Measurements from ENCODE around the gene AOPEP.

Gene AOPEP

GRCh38 chr9:94833802-94834201 is 107.3 kb downstream of the AOPEP start:
- TF ChIP-seq FOXM1 (IDR thresholded peaks at IDR 0.05; ENCODE audit: borderline replicate concordance, low read depth): no peak
- no peak for TF ChIP-seq TAF1 (IDR thresholded peaks at IDR 0.05; ENCODE audit: low read depth)
- no peak for TF ChIP-seq TEAD4 (IDR thresholded peaks at IDR 0.05)
- no peak for TF ChIP-seq EP300 (IDR thresholded peaks at IDR 0.05; ENCODE audit: borderline replicate concordance)
- no peak for TF ChIP-seq TCF12 (IDR thresholded peaks at IDR 0.05; ENCODE audit: low read depth)
- TF ChIP-seq YY1 (IDR thresholded peaks at IDR 0.05; ENCODE audit: low read depth): no peak
- TF ChIP-seq RAD21 (IDR thresholded peaks at IDR 0.05; ENCODE audit: low read depth): no peak
- TF ChIP-seq, protein P1, sequence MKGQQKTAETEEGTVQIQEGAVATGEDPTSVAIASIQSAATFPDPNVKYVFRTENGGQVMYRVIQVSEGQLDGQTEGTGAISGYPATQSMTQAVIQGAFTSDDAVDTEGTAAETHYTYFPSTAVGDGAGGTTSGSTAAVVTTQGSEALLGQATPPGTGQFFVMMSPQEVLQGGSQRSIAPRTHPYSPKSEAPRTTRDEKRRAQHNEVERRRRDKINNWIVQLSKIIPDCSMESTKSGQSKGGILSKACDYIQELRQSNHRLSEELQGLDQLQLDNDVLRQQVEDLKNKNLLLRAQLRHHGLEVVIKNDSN (IDR thresholded peaks at IDR 0.05): no peak
- no peak for TF ChIP-seq CREB1 (IDR thresholded peaks at IDR 0.05; ENCODE audit: low read depth)
- no peak for TF ChIP-seq CEBPB (IDR thresholded peaks at IDR 0.05)
- TF ChIP-seq EGR1 (IDR thresholded peaks at IDR 0.05): no peak
- TF ChIP-seq, protein P2, sequence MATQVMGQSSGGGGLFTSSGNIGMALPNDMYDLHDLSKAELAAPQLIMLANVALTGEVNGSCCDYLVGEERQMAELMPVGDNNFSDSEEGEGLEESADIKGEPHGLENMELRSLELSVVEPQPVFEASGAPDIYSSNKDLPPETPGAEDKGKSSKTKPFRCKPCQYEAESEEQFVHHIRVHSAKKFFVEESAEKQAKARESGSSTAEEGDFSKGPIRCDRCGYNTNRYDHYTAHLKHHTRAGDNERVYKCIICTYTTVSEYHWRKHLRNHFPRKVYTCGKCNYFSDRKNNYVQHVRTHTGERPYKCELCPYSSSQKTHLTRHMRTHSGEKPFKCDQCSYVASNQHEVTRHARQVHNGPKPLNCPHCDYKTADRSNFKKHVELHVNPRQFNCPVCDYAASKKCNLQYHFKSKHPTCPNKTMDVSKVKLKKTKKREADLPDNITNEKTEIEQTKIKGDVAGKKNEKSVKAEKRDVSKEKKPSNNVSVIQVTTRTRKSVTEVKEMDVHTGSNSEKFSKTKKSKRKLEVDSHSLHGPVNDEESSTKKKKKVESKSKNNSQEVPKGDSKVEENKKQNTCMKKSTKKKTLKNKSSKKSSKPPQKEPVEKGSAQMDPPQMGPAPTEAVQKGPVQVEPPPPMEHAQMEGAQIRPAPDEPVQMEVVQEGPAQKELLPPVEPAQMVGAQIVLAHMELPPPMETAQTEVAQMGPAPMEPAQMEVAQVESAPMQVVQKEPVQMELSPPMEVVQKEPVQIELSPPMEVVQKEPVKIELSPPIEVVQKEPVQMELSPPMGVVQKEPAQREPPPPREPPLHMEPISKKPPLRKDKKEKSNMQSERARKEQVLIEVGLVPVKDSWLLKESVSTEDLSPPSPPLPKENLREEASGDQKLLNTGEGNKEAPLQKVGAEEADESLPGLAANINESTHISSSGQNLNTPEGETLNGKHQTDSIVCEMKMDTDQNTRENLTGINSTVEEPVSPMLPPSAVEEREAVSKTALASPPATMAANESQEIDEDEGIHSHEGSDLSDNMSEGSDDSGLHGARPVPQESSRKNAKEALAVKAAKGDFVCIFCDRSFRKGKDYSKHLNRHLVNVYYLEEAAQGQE (IDR thresholded peaks at IDR 0.05; ENCODE audit: low read depth): no peak
- no peak for TF ChIP-seq ZBTB7A (IDR thresholded peaks at IDR 0.05; ENCODE audit: low read depth)
- TF ChIP-seq NFIC (IDR thresholded peaks at IDR 0.05): no peak
- TF ChIP-seq, protein P3, sequence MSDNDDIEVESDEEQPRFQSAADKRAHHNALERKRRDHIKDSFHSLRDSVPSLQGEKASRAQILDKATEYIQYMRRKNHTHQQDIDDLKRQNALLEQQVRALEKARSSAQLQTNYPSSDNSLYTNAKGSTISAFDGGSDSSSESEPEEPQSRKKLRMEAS (IDR thresholded peaks at IDR 0.05): no peak

- TF ChIP-seq EP300 (IDR thresholded peaks at IDR 0.05; ENCODE audit: borderline replicate concordance): no peak
- TF ChIP-seq ZBTB7A (IDR thresholded peaks at IDR 0.05; ENCODE audit: low read depth): no peak
- no peak for TF ChIP-seq CEBPB (IDR thresholded peaks at IDR 0.05)
- TF ChIP-seq NFIC (IDR thresholded peaks at IDR 0.05): no peak
- TF ChIP-seq FOXM1 (IDR thresholded peaks at IDR 0.05; ENCODE audit: borderline replicate concordance, low read depth): no peak
- no peak for TF ChIP-seq TCF12 (IDR thresholded peaks at IDR 0.05; ENCODE audit: low read depth)
- no peak for TF ChIP-seq EGR1 (IDR thresholded peaks at IDR 0.05)
- no peak for TF ChIP-seq TAF1 (IDR thresholded peaks at IDR 0.05; ENCODE audit: low read depth)
Measured at GRCh38 chr9:94837404-94837803, 110.9 kb downstream of the AOPEP start.

DNA sequence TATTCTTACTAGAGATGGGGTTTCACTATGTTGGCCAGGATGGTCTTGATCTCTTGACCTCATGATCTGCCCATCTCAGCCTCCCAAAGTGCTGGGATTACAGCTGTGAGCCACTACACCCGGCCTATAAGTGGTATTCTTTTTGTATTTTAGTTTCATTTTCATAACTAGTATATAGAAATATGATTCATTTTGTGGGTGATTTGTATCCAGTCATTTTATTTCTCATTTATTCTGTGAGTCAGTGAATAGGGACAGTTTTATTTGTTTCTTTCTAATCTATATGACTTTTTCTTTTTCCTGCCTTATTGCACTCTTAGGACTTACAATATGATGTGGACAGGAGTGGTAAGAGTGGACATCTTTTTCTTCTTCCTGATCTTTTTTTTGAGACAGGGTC is 112.9 kb downstream of the AOPEP start:
- TF ChIP-seq, protein P3 (IDR thresholded peaks at IDR 0.05): no peak
- no peak for TF ChIP-seq TCF12 (IDR thresholded peaks at IDR 0.05; ENCODE audit: low read depth)
- no peak for TF ChIP-seq CEBPB (IDR thresholded peaks at IDR 0.05)
- no peak for TF ChIP-seq EGR1 (IDR thresholded peaks at IDR 0.05)
- TF ChIP-seq, protein P1 (IDR thresholded peaks at IDR 0.05): no peak
- TF ChIP-seq NFIC (IDR thresholded peaks at IDR 0.05): no peak
- TF ChIP-seq YY1 (IDR thresholded peaks at IDR 0.05; ENCODE audit: low read depth): no peak
- TF ChIP-seq FOXM1 (IDR thresholded peaks at IDR 0.05; ENCODE audit: borderline replicate concordance, low read depth): no peak
- no peak for TF ChIP-seq TAF1 (IDR thresholded peaks at IDR 0.05; ENCODE audit: low read depth)
- TF ChIP-seq TEAD4 (IDR thresholded peaks at IDR 0.05): no peak
- no peak for TF ChIP-seq ZBTB7A (IDR thresholded peaks at IDR 0.05; ENCODE audit: low read depth)
- no peak for TF ChIP-seq CREB1 (IDR thresholded peaks at IDR 0.05; ENCODE audit: low read depth)
- no peak for TF ChIP-seq EP300 (IDR thresholded peaks at IDR 0.05; ENCODE audit: borderline replicate concordance)
- no peak for TF ChIP-seq RAD21 (IDR thresholded peaks at IDR 0.05; ENCODE audit: low read depth)
- TF ChIP-seq, protein P2 (IDR thresholded peaks at IDR 0.05; ENCODE audit: low read depth): no peak

GRCh38 chr9:94840738-94841137 is 114.2 kb downstream of the AOPEP start:
- TF ChIP-seq NFIC (IDR thresholded peaks at IDR 0.05): no peak
- no peak for TF ChIP-seq TCF12 (IDR thresholded peaks at IDR 0.05; ENCODE audit: low read depth)
- no peak for TF ChIP-seq RAD21 (IDR thresholded peaks at IDR 0.05; ENCODE audit: low read depth)
- TF ChIP-seq TEAD4 (IDR thresholded peaks at IDR 0.05): no peak
- TF ChIP-seq CREB1 (IDR thresholded peaks at IDR 0.05; ENCODE audit: low read depth): no peak
- TF ChIP-seq YY1 (IDR thresholded peaks at IDR 0.05; ENCODE audit: low read depth): no peak
- TF ChIP-seq FOXM1 (IDR thresholded peaks at IDR 0.05; ENCODE audit: borderline replicate concordance, low read depth): no peak
- TF ChIP-seq EGR1 (IDR thresholded peaks at IDR 0.05): no peak
- TF ChIP-seq, protein P3 (IDR thresholded peaks at IDR 0.05): no peak
- TF ChIP-seq, protein P2 (IDR thresholded peaks at IDR 0.05; ENCODE audit: low read depth): no peak
- no peak for TF ChIP-seq CEBPB (IDR thresholded peaks at IDR 0.05)
- TF ChIP-seq TAF1 (IDR thresholded peaks at IDR 0.05; ENCODE audit: low read depth): no peak
- no peak for TF ChIP-seq ZBTB7A (IDR thresholded peaks at IDR 0.05; ENCODE audit: low read depth)
- TF ChIP-seq EP300 (IDR thresholded peaks at IDR 0.05; ENCODE audit: borderline replicate concordance): no peak
- TF ChIP-seq, protein P1 (IDR thresholded peaks at IDR 0.05): no peak
